GM19351 (cell line): ENCODE measurements around the gene ENKUR.
A peak's percentile ranks its signal among the peaks of the same experiment; 100 is the strongest.

Source experiments
- ATAC-seq: cut with Tn5 transposase; IDR thresholded peaks from one replicate; pipeline ENCODE4 v1.9.1; 2021; ENCODE audit warnings: mild to moderate bottlenecking, moderate library complexity; ENCODE audit not compliant: unreplicated experiment

The ENKUR gene

GRCh38 chr10:24950439-24950838 lies 65.5 kb downstream of the ENKUR start:
- no peak for ATAC-seq

DNA sequence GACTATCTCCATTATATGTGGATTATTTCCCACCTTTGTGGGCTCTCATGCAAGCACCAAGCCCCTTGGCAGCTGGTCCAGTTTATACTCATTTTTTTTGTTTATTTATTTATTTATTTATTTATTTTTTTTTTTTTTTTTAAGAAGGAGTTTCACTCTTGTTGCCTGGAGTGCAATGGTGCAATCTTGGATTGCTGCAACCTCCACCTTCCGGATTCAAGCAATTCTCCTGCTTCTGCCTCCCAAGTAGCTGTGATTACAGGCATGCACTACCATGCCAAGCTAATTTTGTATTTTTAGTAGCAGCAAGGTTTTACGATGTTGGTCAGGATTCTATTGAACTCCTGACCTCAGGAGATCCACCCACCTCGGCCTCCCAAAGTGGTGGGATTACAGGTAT lies 66.3 kb downstream of the ENKUR start:
- no peak for ATAC-seq

GRCh38 chr10:24947304-24948097 lies 68.5 kb downstream of the ENKUR start:
- peak; percentile 49 for ATAC-seq

DNA sequence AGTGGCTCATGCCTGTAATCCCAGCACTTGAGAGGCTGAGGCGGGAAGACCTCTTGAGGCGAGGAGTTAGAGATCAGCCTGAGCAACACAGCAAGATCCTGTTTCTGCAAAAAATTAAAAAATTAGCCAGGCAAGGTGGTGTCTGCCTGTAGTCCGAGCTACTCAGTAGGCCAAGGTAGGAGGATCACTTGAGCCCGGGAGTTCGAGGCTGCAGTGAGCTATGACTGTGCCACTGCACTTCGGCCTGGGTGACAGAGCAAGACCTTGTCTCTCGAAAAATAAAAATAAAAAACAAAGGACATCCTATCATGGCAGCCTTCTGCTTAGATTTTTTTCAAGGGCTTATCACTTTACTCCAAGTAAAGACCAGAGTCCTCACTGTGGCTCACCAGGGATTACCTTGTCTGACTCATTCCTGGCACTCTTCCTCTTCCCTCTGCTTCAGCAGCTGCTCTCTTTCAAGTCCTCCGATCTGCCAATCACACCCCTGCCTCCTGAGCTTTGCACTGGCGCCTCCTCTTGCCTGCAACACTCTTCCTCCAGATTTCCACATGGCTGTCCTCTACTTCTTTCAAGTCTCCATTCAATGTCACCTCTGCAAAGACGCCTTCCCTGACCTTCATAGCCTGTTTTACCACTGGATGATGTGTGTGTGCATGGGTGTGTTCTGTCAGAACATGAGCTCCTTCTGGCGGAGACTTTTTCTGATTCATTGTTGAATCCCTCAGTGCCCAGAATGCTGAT lies 71.3 kb downstream of the ENKUR start:
- ATAC-seq: no peak

DNA sequence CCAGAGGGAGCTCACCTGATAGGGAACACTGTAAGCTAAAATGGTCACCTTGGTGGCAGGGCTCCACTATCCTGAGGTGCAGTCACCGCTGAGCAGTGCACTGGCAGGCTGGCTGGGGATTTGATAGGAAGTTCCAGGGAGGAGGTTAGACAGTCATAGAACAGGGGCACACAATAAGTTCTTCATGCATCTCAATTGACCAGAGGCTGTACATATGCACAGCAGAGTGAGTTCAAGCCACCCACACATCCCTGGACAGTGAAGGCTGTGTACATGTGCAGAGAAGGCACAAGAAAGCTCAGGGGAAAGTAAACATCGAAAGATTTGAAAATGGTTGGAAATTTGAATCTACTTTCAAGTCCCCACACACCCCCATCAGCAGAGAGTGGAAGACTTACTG lies 77.4 kb downstream of the ENKUR start:
- no peak for ATAC-seq

GRCh38 chr10:24938076-24938475 lies 77.9 kb downstream of the ENKUR start:
- no peak for ATAC-seq

DNA sequence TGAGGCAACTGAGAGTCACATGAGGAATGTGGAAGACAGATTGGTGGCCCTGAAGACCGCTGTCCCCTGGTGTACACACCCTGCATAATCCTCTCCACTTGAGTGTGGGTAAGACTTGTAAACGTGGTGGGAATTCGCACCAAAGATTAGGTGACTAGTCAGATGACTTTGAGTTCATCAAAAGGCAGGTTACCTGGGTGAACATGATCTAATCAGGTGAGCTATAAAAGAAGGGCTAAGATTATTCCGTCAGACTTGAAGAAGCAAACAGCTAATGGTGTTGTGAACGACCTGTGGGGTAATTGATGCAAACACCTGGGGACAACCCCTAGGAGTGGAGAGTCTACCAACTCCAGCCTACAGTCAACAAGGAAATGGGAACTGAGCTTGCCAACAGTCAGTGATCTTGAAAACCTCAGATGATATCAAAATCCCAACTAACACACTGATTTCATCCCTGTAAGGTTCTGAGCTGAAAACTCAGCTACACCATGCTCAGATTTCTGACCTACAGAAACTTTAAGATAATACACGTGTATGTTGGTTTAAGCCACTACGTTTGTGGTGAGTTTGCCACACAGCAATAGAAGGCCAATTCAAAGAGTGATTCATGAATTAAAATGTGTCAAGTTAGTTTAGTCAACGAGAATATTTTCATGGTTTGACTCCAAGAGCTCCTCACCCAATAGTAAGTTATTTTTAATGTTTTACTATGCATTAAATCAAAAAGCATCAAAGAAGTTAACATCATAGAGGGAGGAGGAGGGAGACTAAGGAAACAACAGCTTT lies 80.3 kb downstream of the ENKUR start:
- no peak for ATAC-seq
